ENCODE results near the gene TBC1D19.

DNA sequence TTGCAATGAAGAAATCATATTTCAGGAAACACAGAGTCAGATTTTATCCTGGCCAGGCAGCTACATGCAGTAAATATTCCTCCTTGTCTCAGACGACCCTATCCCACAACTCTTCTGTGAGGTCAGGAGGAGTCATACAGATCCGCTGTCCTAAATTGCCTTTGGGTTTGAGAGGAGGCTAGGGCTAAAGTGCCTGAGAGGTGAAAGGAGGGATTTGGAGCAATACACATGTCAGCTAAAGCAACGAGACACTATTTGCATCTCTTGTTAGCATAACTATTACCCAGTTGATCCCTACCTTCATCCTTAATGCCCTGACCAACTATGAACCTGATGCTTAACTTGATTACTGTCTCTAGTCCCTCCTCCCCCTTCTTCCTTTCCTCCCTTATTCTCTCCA, 98.6 kb downstream of the TBC1D19 start:
- TF ChIP-seq, protein P1, sequence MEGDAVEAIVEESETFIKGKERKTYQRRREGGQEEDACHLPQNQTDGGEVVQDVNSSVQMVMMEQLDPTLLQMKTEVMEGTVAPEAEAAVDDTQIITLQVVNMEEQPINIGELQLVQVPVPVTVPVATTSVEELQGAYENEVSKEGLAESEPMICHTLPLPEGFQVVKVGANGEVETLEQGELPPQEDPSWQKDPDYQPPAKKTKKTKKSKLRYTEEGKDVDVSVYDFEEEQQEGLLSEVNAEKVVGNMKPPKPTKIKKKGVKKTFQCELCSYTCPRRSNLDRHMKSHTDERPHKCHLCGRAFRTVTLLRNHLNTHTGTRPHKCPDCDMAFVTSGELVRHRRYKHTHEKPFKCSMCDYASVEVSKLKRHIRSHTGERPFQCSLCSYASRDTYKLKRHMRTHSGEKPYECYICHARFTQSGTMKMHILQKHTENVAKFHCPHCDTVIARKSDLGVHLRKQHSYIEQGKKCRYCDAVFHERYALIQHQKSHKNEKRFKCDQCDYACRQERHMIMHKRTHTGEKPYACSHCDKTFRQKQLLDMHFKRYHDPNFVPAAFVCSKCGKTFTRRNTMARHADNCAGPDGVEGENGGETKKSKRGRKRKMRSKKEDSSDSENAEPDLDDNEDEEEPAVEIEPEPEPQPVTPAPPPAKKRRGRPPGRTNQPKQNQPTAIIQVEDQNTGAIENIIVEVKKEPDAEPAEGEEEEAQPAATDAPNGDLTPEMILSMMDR (IDR thresholded peaks at IDR 0.05) = no peak
- no peak for TF ChIP-seq POLR2A (IDR thresholded peaks at IDR 0.05)
